Measurements from ENCODE around the gene FOXJ3. TPM values are rescaled to one million over a fixed set of nuclear protein-coding genes. Genes with fewer than 3 reads are reported as not detected.

The FOXJ3 gene
- total RNA-seq, 1 donor from 2014 or later = 49.4 TPM

- Mint-ChIP-seq H3K9me3 (no peaks in the 10 kb centered on the region), H3K4me1 (ENCODE audit: unreplicated experiment) (no peaks in the 10 kb centered on the region), H3K27ac (peak overlapping the region; percentile 42), H3K27me3 (peaks cover 10% of the 10 kb centered on the region), H3K36me3 (no peaks in the 10 kb centered on the region), H3K4me3 (no peak overlapping the region)
- TF ChIP-seq, protein P1, sequence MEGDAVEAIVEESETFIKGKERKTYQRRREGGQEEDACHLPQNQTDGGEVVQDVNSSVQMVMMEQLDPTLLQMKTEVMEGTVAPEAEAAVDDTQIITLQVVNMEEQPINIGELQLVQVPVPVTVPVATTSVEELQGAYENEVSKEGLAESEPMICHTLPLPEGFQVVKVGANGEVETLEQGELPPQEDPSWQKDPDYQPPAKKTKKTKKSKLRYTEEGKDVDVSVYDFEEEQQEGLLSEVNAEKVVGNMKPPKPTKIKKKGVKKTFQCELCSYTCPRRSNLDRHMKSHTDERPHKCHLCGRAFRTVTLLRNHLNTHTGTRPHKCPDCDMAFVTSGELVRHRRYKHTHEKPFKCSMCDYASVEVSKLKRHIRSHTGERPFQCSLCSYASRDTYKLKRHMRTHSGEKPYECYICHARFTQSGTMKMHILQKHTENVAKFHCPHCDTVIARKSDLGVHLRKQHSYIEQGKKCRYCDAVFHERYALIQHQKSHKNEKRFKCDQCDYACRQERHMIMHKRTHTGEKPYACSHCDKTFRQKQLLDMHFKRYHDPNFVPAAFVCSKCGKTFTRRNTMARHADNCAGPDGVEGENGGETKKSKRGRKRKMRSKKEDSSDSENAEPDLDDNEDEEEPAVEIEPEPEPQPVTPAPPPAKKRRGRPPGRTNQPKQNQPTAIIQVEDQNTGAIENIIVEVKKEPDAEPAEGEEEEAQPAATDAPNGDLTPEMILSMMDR (conservative IDR thresholded peaks at IDR 0.05) = no peak
- no peak for DNase-seq (ENCODE audit: extremely low spot score, unreplicated experiment)
These were observed 36.0 kb upstream of the FOXJ3 start for GRCh38 chr1:42370876-42371549.

GRCh38 chr1:42369471-42369870 is 34.4 kb upstream of the FOXJ3 start:
- TF ChIP-seq, protein P1 (conservative IDR thresholded peaks at IDR 0.05) = no peak
- DNase-seq (ENCODE audit: extremely low spot score, unreplicated experiment) = no peak
- H3K4me1 Mint-ChIP-seq (ENCODE audit: unreplicated experiment) = no peaks in the 10 kb centered on the region
- H3K36me3 Mint-ChIP-seq = no peaks in the 10 kb centered on the region
- no peak overlapping the region for H3K27ac Mint-ChIP-seq
- H3K4me3 Mint-ChIP-seq = no peak overlapping the region
- H3K9me3 Mint-ChIP-seq = no peaks in the 10 kb centered on the region
- peaks cover 10% of the 10 kb centered on the region for H3K27me3 Mint-ChIP-seq

DNA sequence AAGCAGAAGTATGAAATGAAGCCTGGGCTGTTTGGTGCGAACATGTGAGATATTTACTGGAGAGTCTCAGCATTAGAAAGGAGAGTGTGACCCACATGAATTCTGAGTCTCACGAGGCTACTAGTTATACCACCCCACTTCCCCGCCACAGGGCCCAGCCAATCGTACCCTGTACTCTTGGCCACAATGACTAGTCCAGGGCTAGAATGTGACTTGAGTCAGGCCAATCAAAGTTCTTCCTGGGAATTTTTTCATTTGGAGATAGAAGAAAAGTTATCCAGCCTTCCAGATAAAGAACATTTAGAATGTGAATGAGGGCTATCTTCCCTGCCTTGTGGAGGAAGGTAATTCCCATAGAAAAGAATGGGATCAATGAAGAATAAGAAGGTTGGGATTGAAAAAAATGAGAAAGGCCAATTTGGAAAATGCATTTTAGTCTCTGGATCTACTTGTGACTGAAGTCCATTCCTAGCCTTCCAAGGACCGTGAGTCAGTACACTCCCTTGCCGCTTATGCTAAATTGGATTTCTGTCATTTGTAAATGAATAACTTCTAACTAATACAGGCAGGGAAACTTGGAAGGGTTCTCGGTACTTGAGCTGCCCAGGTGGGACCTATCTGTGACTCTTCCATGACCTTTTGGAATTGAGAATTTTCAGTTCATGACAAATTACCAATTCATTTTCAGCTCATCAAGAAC is 33.2 kb upstream of the FOXJ3 start:
- H3K27me3 Mint-ChIP-seq = peaks cover 10% of the 10 kb centered on the region
- H3K4me1 Mint-ChIP-seq (ENCODE audit: unreplicated experiment) = no peaks in the 10 kb centered on the region
- H3K9me3 Mint-ChIP-seq = no peaks in the 10 kb centered on the region
- no peak overlapping the region for H3K4me3 Mint-ChIP-seq
- TF ChIP-seq, protein P1 (conservative IDR thresholded peaks at IDR 0.05) = no peak
- no peak for DNase-seq (ENCODE audit: extremely low spot score, unreplicated experiment)
- no peaks in the 10 kb centered on the region for H3K36me3 Mint-ChIP-seq
- H3K27ac Mint-ChIP-seq = no peak overlapping the region

DNA sequence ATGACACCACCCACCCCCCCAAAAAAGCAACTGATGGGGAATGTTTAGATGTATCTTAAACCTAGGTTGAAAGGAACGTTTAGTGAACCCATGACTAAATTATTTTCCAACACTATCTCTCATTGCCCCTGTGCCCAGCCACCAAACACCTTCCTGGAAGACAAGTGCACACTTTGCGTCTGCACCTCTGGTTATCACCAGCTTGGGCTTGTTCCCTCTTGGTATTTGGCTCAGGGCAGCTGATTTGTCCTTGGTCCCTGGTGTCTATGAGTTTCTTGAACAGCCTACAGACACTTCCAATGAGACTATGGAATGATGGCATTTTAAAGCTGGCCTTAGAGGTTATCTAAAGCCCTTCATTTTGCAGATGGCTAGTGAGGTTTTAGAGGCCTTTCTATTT is 30.1 kb upstream of the FOXJ3 start:
- H3K9me3 Mint-ChIP-seq = no peaks in the 10 kb centered on the region

GRCh38 chr1:42364542-42364941 is 29.5 kb upstream of the FOXJ3 start:
- Mint-ChIP-seq H3K4me1 (ENCODE audit: unreplicated experiment) (no peaks in the 10 kb centered on the region), H3K27me3 (no peaks in the 10 kb centered on the region), H3K4me3 (no peak overlapping the region), H3K27ac (no peak overlapping the region), H3K9me3 (no peaks in the 10 kb centered on the region), H3K36me3 (no peaks in the 10 kb centered on the region)
- TF ChIP-seq, protein P1 (conservative IDR thresholded peaks at IDR 0.05) = no peak
- DNase-seq (ENCODE audit: extremely low spot score, unreplicated experiment) = no peak

More for the DNA sequence above, 30.1 kb upstream of the FOXJ3 start:
- DNase-seq (ENCODE audit: extremely low spot score, unreplicated experiment) = no peak
- H3K27me3 Mint-ChIP-seq = no peaks in the 10 kb centered on the region
- no peak overlapping the region for H3K4me3 Mint-ChIP-seq
- no peaks in the 10 kb centered on the region for H3K36me3 Mint-ChIP-seq
- no peaks in the 10 kb centered on the region for H3K4me1 Mint-ChIP-seq (ENCODE audit: unreplicated experiment)
- H3K27ac Mint-ChIP-seq = no peak overlapping the region
- TF ChIP-seq, protein P1 (conservative IDR thresholded peaks at IDR 0.05) = no peak
